GM23338 (cell line): Measurements from ENCODE around the gene GGNBP2. TPM values are rescaled to one million over a fixed set of nuclear protein-coding genes. Genes with fewer than 3 reads are reported as not detected.

Experiments used
- ATAC-seq: fragments of 200-7000 bp; cut with Tn5 transposase; 3 replicates; pipeline ENCODE4 v1.9.1; 2020
- DNase-seq: peaks from one replicate; pipeline ENCODE4 v3.0.0-alpha.2; 2015; ENCODE audit warnings: low spot score
- H2AFZ ChIP-seq: fragments of 200-600 bp; sonication (generic); 2 replicates; pipeline ENCODE4 v1.8.0; 2016; ENCODE audit warnings: antibody characterized with exemption, mild to moderate bottlenecking, moderate library complexity
- H3F3A ChIP-seq: fragments of 200-600 bp; sonication (generic); replicated peaks from 2 replicates; pipeline ENCODE4 v1.8.0; 2017; ENCODE audit warnings: antibody characterized with exemption, mixed run types, low read depth
- H3K27ac ChIP-seq: fragments of 200-600 bp; sonication (generic); 2 replicates; pipeline ENCODE4 v1.6.1; 2016; ENCODE audit warnings: low read depth
- H3K27me3 ChIP-seq: fragments of 200-600 bp; sonication (generic); 2 replicates; pipeline ENCODE4 v1.8.0; 2016; ENCODE audit warnings: mild to moderate bottlenecking, mixed run types, moderate library complexity; ENCODE audit not compliant: insufficient read depth
- H3K36me3 ChIP-seq: fragments of 200-600 bp; sonication (generic); 2 replicates; pipeline ENCODE4 v1.8.0; 2016; ENCODE audit warnings: mild to moderate bottlenecking; ENCODE audit not compliant: insufficient read depth
- H3K4me1 ChIP-seq: fragments of 200-600 bp; sonication (generic); 2 replicates; pipeline ENCODE4 v1.8.0; 2016; ENCODE audit warnings: mild to moderate bottlenecking, moderate library complexity; ENCODE audit not compliant: insufficient read depth
- H3K4me2 ChIP-seq: fragments of 200-600 bp; sonication (generic); 2 replicates; pipeline ENCODE4 v1.7.1; 2017; ENCODE audit warnings: mixed run types
- H3K4me3 ChIP-seq: fragments of 200-600 bp; sonication (generic); 2 replicates; pipeline ENCODE4 v1.6.1; 2016; ENCODE audit warnings: mixed run types
- H3K79me2 ChIP-seq: fragments of 200-600 bp; sonication (generic); replicated peaks from 2 replicates; pipeline ENCODE4 v1.8.0; 2017; ENCODE audit warnings: mild to moderate bottlenecking; ENCODE audit not compliant: insufficient read depth
- H3K9me2 ChIP-seq: fragments of 200-600 bp; sonication (generic); 2 replicates; pipeline ENCODE4 v1.8.0; 2017; ENCODE audit not compliant: insufficient read depth
- H4K20me1 ChIP-seq: fragments of 200-600 bp; sonication (generic); replicated peaks from 2 replicates; pipeline ENCODE4 v1.8.0; 2017; ENCODE audit warnings: mild to moderate bottlenecking; ENCODE audit not compliant: insufficient read depth
- H3K27ac Mint-ChIP-seq: 2 replicates; pipeline ENCODE4 v1.8.0; 2020; ENCODE audit warnings: inconsistent platforms, mild to moderate bottlenecking, moderate library complexity, mixed read lengths
- H3K27me3 Mint-ChIP-seq: 3 replicates; pipeline ENCODE4 v1.8.0; 2022; ENCODE audit warnings: low read depth, mild to moderate bottlenecking, moderate library complexity, mixed read lengths, inconsistent platforms; ENCODE audit not compliant: insufficient read depth, poor library complexity
- H3K36me3 Mint-ChIP-seq: 3 replicates; pipeline ENCODE4 v1.8.0; 2021; ENCODE audit warnings: low read depth, mild to moderate bottlenecking, inconsistent platforms, moderate library complexity, mixed read lengths
- H3K4me1 Mint-ChIP-seq: 3 replicates; pipeline ENCODE4 v1.8.0; 2020; ENCODE audit warnings: mild to moderate bottlenecking, inconsistent platforms, mixed read lengths
- H3K4me3 Mint-ChIP-seq: 3 replicates; pipeline ENCODE4 v1.8.0; 2021; ENCODE audit warnings: moderate library complexity, mild to moderate bottlenecking, inconsistent platforms, mixed read lengths
- H3K9me3 Mint-ChIP-seq: 3 replicates; pipeline ENCODE4 v1.8.0; 2020; ENCODE audit warnings: moderate library complexity, mild to moderate bottlenecking, inconsistent platforms, mixed read lengths
- CTCF ChIP-seq, 2 experiments: fragments of 200-600 bp in 1 of 2; sonication (generic) in 1 of 2; conservative IDR thresholded peaks; 2 replicates each; pipeline versions ENCODE4 v1.5.1 to v1.6.1; 2016 to 2017; ENCODE audit warnings: antibody characterized with exemption in 2 of 2, low read depth in 2 of 2, mild to moderate bottlenecking in 2 of 2, moderate library complexity in 1 of 2
- EZH2phosphoT487 ChIP-seq: fragments of 200-600 bp; sonication (generic); IDR thresholded peaks from one replicate; pipeline ENCODE4 v1.8.1; 2018; ENCODE audit warnings: antibody characterized with exemption; ENCODE audit not compliant: unreplicated experiment
- ZNF114 ChIP-seq: fragments of 250-450 bp; sonication (Bioruptor Pico); IDR thresholded peaks from 2 replicates; pipeline ENCODE4 v1.5.0; 2020; ENCODE audit warnings: mild to moderate bottlenecking, moderate library complexity
- ZNF331 ChIP-seq: fragments of 250-450 bp; sonication (Bioruptor Pico); IDR thresholded peaks from 2 replicates; pipeline ENCODE4 v1.5.0; 2020; ENCODE audit warnings: low read depth, mild to moderate bottlenecking, moderate library complexity
- polyA plus RNA-seq: library from polyadenylated mRNA; unstranded; fragments of >200 nt; fragmentation: Nextera tagmentation; extraction: Ambion mirVana; gene quantifications from 2 replicates; pipeline ENCODE4 v1.2.1, GENCODE V29; 2016
- total RNA-seq: library from RNA; depleted of rRNA; stranded (reverse); fragments of >200 nt; shearing (Covaris generic); gene quantifications from 2 replicates; pipeline ENCODE4 v1.2.3, GENCODE V29; 2014
- TF ChIP-seq, protein P1 (sequence below): IDR thresholded peaks from one replicate; pipeline ENCODE4 v1.6.1; 2018; ENCODE audit warnings: antibody characterized with exemption; ENCODE audit not compliant: unreplicated experiment

GGNBP2 gene
- total and polyA plus RNA-seq, 2 experiments from 2014 or later, result 40.7 to 41.2 TPM

- TF ChIP-seq, protein P1, sequence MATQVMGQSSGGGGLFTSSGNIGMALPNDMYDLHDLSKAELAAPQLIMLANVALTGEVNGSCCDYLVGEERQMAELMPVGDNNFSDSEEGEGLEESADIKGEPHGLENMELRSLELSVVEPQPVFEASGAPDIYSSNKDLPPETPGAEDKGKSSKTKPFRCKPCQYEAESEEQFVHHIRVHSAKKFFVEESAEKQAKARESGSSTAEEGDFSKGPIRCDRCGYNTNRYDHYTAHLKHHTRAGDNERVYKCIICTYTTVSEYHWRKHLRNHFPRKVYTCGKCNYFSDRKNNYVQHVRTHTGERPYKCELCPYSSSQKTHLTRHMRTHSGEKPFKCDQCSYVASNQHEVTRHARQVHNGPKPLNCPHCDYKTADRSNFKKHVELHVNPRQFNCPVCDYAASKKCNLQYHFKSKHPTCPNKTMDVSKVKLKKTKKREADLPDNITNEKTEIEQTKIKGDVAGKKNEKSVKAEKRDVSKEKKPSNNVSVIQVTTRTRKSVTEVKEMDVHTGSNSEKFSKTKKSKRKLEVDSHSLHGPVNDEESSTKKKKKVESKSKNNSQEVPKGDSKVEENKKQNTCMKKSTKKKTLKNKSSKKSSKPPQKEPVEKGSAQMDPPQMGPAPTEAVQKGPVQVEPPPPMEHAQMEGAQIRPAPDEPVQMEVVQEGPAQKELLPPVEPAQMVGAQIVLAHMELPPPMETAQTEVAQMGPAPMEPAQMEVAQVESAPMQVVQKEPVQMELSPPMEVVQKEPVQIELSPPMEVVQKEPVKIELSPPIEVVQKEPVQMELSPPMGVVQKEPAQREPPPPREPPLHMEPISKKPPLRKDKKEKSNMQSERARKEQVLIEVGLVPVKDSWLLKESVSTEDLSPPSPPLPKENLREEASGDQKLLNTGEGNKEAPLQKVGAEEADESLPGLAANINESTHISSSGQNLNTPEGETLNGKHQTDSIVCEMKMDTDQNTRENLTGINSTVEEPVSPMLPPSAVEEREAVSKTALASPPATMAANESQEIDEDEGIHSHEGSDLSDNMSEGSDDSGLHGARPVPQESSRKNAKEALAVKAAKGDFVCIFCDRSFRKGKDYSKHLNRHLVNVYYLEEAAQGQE, result no peak
Measured at GRCh38 chr17:36506249-36506826, 38.4 kb upstream of the GGNBP2 start (continued).

DNA sequence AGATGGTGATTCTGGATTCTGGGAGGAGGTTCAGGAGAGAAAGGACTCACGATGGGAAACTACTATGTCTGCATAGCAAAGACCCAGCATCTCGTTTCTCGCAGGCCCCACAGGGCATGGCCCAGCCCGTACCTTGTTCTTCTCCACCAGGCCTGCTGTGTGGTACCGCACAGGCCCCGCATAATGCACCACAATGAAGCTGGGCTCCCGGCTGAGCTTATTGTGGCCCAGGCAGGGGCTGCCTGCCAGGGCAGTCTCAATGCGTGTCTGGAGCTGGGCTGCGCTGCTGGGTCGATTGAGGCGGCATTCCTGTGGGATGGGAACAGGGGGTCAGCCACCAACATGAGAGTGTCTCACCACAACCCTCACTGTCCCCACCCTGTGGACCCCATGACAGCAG, 37.9 kb upstream of the GGNBP2 start:
- Histone ChIP-seq H2AFZ (no peak overlapping the region), H3K4me2 (no peak overlapping the region), H3K4me1 (no peaks in the 10 kb centered on the region), H3K27ac (no peak overlapping the region), H3K4me3 (no peak overlapping the region), H4K20me1 (peaks cover 4% of the 10 kb centered on the region), H3K36me3 (peaks cover 12% of the 10 kb centered on the region), H3K79me2 (no peaks in the 10 kb centered on the region), H3F3A (no peaks in the 10 kb centered on the region), H3K9me2 (no peaks in the 10 kb centered on the region), H3K27me3 (no peaks in the 10 kb centered on the region)
- H3K27me3 Mint-ChIP-seq, result peaks cover 9% of the 10 kb centered on the region
- no peak overlapping the region for H3K27ac Mint-ChIP-seq
- H3K4me1 Mint-ChIP-seq, result no peaks in the 10 kb centered on the region
- H3K4me3 Mint-ChIP-seq, result no peak overlapping the region
- H3K9me3 Mint-ChIP-seq, result no peaks in the 10 kb centered on the region
- DNase-seq (no peak), ATAC-seq (no peak)
- H3K36me3 Mint-ChIP-seq, result peaks cover 93% of the 10 kb centered on the region
- TF ChIP-seq EZH2phosphoT487 (no peak), CTCF (conservative IDR thresholded peaks at IDR 0.05; ENCODE audit: low read depth in 2 of 2) (no peak), ZNF114 (CRISPR knock-in tag) (no peak), ZNF331 (CRISPR knock-in tag) (no peak)
- TF ChIP-seq, protein P1, result no peak
